GM18502 (cell line): ENCODE data around the gene CD163L1.

Experiments
- ATAC-seq: cut with Tn5 transposase; IDR thresholded peaks from one replicate; pipeline ENCODE4 v1.9.1; 2021; ENCODE audit warnings: mild to moderate bottlenecking; ENCODE audit not compliant: unreplicated experiment, poor library complexity

The CD163L1 gene

GRCh38 chr12:7411343-7411742, 32.6 kb downstream of the CD163L1 start:
- ATAC-seq: no peak

DNA sequence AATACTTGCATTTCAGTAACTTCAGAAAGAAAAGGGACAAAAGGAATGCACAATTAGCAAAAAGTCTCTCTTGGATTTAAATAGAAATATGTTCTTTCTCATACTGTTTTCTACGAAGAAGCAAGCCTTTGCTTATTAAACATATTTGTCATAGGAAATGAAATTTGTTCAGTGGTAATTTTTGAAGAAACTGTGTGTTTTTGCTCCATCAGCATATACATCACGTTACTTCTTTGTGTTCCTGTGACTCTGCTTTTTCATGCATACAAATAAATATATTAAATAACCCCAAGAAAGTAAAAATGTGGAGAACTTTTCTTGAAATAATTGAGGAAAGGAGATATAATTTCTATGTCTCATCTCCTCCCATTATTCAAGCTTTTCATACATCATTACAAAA, 39.7 kb downstream of the CD163L1 start:
- no peak for ATAC-seq

- no peak for ATAC-seq
Observed at GRCh38 chr12:7403466-7403865, 40.5 kb downstream of the CD163L1 start.

- no peak for ATAC-seq
Observed at GRCh38 chr12:7399089-7399488, 44.9 kb downstream of the CD163L1 start.

DNA sequence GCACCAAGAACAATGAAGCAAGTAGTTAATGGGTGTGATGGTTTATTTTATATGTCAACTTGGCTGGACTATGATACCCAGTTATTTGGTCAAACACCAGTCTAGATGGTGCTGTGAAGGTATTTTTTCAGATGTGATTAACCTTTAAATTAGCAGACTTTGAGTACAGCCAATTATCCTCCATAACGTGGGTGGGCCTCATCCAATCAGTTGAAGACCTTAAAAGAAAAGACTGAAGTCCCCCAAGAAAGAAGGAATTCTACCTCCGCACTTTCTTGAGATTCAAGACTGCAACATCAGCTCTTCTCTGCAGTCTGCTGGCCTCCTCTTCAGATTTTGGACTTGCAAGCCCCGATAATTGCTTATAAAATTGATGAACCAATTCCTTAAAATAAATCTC, 47.5 kb downstream of the CD163L1 start:
- no peak for ATAC-seq

- no peak for ATAC-seq
Observed at GRCh38 chr12:7395950-7396349, 48.0 kb downstream of the CD163L1 start.

- ATAC-seq: no peak
Observed at GRCh38 chr12:7387289-7387688, 56.7 kb downstream of the CD163L1 start.

GRCh38 chr12:7383157-7383556, 60.8 kb downstream of the CD163L1 start:
- ATAC-seq: no peak

DNA sequence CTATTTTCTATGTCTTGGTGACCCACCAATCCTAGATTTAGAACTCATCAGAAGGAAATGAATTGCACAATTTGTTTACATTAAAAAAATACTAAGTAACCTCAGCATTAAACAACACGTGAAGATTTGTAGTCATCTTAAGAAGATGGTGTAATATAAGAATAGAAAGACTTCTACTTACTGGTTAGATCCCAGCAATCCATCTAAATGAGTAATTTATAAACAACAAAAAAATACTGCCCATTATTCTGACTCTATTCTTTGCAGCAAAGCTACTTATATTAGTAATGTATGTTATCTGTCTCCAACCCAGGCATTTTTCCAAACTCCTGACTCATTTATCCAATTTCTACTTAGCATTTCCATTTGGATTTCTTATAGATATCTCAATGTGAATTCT, 67.8 kb downstream of the CD163L1 start:
- no peak for ATAC-seq

DNA sequence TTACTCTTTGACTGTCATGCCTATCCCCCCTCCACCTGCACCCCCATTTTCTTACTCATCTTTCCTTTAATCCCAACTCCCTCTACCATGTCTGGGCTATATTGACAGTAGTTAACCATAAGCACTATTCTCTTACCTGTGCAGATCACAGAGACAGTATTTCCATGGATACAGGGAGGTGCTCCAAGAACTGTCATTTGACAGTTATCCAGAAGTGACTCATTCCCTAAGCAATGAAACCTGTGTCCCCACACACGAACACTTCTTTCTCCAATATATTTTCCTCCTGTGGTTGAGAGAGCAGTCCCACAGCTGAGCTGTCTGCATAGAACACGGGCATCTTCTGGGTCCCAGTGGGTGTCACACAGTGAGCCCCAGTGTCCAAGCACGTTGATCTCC, 68.8 kb downstream of the CD163L1 start:
- no peak for ATAC-seq

DNA sequence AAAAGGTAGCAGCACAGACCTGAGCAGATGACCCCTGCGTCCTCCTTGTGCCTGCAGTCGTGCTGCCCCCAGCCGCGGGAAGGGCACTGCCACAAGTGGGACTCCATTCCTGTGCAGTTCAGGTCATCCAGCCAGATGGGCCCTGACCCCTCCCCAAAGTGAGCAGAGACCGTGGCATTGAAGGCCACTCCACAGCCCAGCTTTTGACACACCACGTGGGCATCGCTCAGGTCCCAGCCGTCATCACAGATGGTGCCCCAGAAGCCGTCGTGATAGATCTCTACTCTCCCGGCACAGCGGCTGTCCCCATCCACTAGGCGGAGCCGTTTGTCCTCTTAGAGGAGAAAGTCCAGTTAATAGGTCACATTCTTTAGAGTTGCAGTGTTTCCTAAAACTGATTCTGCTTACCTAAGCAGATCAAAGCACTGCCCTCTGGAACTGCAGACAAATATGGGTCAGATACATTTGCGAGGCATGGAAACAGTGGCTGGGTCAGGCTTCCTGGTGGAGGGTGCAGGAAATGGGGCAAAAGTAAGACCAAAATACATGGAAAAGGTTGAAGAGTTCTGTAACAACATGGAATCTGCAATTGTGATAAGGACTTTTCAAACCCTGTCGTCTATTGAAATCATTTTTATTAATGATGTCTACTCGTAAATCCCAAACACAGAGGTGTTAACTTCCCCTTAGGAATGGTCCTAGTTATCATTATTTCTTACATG, 69.4 kb downstream of the CD163L1 start:
- ATAC-seq: no peak

GRCh38 chr12:7373226-7373625, 70.7 kb downstream of the CD163L1 start:
- ATAC-seq: no peak

- ATAC-seq: no peak
Observed at GRCh38 chr12:7369274-7369729, 74.7 kb downstream of the CD163L1 start.

DNA sequence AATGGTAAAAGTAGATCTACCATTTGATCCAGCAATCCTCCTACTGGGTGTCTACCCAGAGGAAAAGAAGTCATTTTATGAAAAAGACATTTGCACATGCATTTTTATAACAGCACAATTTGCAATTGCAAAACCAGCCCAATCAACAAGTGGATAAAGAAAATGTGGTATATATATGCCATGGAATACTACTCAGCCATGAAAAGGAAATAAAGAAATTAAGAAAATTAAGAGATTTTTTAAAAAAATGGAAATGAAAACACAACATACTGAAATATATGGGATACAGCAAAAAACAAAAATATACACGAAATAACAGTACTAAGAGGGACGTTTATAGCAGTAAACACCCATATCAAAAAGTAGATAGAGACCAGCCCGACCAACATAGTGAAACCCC, 81.2 kb downstream of the CD163L1 start:
- no peak for ATAC-seq

- no peak for ATAC-seq
Observed at GRCh38 chr12:7361265-7361664, 82.7 kb downstream of the CD163L1 start.

DNA sequence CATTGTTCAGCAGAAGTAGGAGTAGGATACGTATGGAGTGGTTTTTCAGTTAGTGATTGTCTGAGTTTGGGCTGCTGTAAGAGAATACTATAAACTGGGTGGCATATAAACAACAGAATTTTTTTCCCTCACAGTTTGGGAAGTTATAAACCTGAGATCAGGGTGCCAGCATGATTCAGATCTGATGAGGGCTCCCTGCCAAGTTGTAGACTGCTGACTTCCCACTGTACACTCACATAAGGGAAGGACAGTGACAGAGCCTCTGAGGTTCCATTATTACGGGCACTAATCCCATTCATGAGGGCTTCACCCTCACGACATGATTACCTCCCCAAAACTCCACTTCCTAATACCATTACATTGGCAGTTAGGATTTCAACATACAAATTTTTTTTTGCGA, 89.4 kb downstream of the CD163L1 start:
- ATAC-seq: no peak

GRCh38 chr12:7352661-7353060, 91.3 kb downstream of the CD163L1 start:
- no peak for ATAC-seq

GRCh38 chr12:7351177-7351576, 92.8 kb downstream of the CD163L1 start:
- no peak for ATAC-seq

GRCh38 chr12:7349418-7349817, 94.5 kb downstream of the CD163L1 start:
- ATAC-seq: no peak

DNA sequence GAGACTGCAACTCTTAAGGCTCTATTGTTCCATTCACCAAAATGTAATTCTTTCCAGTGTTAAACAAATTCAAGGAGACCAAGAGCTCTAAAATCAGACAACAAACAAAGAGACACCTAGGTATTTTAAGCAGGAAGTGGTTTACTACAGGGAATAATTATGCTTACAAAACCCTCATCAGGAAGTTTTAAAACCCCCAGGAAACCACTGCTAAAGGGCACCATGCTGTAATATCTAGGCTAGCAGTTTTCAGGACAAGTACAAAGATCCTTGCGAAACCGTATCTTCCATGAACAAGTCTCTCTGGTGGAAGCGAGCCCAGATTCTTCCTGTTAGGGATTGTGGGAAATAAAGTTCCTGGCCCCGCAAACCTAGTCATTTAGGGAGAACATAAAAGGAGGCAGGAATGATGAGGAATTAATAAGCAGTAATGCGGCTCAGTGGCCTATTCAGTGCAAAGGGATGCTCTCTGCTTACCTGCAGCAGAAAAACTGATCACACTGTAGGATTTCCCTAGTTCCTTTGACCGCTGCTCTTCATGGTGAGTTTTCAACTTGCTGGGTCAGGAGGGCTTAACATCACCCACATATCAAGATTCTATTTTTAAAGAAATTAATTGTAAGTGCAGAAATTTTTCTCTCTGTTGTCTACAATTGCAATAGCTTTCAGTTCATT, 97.3 kb downstream of the CD163L1 start:
- ATAC-seq: no peak

DNA sequence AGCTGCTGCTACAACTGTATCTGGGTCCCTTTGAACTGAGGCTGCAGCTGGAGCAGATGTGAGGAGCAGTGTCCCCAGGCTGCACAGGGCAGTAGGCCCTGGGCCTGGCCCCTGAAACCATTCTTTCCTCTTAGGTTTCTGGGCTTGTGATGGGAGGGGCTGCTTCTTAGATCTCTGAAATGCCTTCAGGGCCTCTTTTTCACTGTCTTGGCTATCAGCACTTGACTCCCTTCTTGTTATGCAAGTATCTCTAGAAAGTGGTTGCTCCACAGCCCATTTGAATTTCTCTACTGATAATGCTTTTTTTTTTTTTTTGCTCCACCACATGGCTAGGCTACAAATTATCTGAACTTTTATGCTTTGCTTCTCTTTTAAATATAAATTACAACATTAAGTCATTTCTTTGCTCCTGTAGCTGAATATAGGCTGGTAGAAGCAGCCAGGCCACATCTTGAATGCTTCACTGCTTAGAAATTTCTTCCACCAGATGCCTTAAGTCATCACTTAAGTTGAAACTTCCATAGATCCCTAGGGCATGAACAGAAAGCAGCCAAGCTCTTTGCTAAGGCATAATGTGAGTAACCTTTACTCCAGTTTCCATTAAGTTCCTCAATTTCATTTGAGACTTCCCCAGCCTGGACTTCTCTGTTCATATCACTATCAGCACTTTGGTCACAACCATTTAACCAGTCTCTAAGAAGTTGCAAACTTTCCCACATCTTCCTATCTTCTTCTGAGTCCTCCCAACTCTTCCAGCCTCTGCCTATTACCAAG, 98.9 kb downstream of the CD163L1 start:
- ATAC-seq: no peak
